Measurements from ENCODE around the gene ROCK2.
A peak's percentile ranks its signal among the peaks of the same experiment; 100 is the strongest.

ROCK2 gene

DNA sequence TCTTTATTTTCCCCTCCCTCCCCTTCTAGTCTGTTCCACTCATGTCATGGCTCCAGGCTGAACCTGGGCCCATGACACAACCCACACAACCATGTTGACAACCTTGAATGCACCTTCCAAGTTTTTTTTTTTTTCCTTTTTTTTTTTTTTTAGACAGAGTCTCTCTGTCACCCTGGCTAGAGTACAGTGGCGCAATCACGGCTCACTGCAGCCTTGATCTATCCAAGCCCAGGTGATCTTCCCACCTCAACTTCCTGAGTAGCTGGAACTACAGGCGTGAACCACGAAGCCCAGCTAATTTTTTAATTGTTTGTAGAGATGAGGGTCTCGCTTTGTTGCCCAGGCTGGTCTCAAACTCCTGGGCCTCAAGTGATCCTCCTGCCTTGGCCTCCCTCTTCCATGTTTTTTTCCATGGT lies 21.9 kb upstream of the ROCK2 start:
- no peak for DNase-seq

- no peak for DNase-seq
Observed at GRCh38 chr2:11365096-11365879, 20.9 kb upstream of the ROCK2 start.

DNA sequence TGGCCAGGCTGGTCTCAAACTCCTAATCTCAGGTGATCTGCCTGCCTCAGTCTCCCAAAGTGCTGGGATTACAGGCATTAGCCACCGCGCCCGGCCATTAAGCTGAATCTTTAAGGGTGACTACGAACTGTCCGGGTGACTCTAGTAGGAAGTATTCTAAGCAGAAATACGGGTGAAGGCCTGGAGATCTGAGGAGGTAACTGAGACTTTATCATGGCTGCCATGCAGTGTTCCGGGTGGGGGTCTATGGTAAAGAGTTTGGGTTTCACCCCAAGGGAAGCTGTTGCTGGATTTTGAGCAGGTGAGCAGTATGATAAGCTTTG lies 20.1 kb upstream of the ROCK2 start:
- no peak for DNase-seq

GRCh38 chr2:11363868-11364564 lies 19.6 kb upstream of the ROCK2 start:
- no peak for DNase-seq

DNA sequence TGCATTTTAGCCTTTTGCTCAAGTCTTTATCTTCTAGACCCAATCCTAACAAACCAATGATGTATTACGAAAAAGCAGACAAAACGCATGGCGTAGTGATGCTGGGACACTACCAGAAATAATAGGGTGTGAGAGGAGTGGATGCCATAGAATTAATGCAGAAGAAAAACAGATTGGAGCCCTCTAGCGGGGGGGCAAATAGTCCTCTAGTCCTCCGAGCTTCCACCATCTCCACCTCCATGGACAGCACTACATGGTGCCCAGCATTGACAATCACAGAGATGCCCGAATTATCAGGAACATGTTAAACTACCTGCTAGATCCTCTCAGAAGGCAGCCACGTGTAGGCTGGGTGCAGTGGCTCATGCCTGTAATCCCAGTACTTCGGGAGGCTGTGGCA lies 15.4 kb upstream of the ROCK2 start:
- DNase-seq: no peak

DNA sequence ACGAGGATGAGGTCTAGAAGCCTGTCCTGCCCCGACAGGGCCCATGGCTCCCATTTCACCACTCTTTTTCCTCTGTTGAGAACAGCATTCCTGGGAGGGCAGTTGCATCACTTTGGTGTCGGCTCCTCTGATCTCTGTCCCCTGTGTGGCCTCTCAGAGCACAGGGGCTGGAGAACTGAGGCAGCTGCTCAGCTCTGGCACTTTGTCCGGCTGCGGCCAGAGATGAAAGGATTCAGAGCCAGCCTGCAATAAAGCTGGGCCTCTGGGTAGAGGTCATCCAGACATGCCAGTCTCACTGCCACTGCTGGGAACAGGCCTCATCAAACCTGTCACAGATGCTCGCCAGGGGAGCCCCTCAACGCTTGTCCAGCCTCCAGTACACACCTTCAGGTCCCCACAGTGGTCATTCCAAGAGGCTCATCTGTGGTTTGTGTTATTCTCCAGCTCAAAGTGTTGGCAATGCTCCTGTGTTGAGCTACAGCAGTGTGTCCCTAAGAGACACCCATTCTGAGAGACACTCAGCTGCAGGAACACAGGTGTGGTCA lies 13.1 kb upstream of the ROCK2 start:
- no peak for DNase-seq

DNA sequence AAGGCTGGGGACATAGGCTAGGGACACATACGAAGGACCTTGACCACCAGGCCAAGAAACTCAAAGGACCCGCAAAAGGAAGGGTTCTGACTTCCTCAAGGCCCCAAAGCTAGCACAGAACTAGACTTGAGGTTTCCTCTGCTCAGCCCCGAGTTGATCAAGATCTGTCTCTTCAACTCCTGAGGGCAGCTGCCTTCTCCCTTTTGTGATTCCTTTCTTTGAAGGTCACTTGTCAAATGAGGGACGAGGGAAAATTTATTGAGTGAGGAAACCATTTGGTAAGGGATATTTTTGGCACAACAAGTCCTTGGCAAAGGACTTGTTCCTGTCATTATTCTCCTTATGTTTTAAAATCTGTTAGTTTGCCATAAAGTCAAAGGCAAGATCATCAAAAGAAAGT lies 12.3 kb upstream of the ROCK2 start:
- no peak for DNase-seq

DNA sequence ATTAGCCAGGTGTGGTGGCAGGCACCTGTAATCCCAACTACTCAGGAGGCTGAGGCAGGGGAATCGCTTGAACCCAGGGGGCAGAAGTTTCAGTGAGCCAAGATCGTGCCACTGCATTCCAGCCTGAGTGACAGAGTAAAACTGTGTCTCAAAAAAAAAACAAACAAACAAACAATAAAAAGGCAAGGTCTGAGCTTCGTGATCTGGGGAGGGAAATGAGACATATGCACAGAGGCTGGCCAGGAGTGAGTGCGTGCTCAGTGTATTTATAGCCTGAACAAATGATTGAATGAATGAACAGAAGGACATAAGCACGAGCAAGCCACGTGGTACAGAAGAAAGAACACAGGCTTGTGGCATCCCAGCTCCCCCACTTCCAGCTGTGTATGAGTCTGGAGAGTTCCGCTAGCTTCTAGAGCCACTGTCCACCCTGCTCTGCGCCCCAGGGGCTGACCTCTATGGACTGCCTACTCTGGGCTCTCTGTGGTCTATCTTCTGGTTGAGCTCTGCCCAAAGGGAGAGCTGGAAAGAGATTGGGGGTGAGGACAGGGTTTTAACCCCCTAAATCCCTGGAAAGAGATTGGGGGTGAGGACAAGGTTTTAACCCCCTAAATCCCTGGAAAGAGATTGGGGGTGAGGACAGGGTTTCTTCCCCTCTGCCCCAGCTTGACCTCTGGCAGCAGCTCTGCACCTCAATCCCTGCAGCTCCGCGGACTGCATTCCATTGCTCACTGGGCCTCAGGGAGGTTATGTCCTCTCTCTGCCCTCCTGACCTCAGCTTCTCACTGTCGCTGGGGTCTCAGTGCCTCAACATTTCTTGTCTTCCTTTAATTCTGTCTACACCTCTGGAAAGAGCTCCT lies 11.0 kb upstream of the ROCK2 start:
- no peak for DNase-seq

GRCh38 chr2:11354363-11355154 lies 10.1 kb upstream of the ROCK2 start:
- DNase-seq: no peak

- no peak for DNase-seq
Observed at GRCh38 chr2:11352781-11353537, 8.5 kb upstream of the ROCK2 start.

- DNase-seq: no peak
Observed at GRCh38 chr2:11348209-11348749, 3.8 kb upstream of the ROCK2 start.

- DNase-seq: no peak
Observed at GRCh38 chr2:11347403-11347959, 3.0 kb upstream of the ROCK2 start.

- DNase-seq: no peak
Observed at GRCh38 chr2:11346023-11346482, 1.6 kb upstream of the ROCK2 start.

GRCh38 chr2:11344956-11345677 lies 681 bp upstream of the ROCK2 start:
- no peak for DNase-seq

DNA sequence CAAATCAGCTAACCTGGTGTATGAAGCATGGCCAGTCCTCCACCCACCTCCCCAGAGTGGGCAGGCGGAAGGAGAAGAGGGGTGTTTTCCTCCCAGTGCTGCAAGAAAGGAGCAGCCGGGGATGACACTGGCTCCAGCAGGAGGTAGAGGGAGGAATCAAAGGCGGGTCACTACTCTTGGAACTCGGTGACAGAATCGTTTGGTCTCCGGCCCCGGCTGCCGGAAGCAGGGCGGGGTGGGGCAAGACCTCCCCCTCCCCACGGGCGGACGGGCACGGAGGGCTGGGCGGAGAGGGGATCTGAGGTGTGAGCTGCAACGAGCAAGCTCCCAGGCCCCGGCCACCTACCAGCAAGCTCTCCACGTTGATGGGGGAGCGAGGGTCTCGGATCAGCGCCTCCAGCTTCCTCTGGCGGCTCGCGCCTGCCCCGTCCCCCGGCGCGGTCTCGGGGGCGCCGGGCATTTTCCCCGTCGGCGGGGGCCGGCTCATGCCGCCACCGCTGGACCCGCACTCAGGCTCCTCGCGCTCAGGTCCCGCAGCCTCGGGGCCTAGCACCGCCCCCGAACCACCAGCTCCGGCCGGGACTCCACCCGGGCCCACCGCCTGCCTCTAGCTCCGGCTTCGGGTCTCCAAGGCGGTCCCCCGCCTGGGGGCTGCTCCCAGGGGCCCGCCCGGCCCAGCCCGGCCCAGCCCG lies 640 bp downstream of the ROCK2 start:
- DNase-seq: peak; percentile 12

DNA sequence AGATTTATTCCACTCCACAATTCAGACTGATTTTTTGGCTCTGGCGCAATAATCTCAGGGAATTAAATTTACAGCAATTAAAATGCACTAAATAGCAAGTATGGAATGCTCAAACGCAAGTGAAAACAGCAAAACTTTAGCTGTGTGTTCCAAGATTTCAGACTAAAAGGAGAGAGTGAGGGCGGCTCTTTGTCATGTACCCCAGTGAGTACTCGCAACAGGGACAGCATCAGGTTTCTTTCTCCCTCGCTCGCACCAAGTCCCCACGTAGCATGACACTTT lies 1.1 kb downstream of the ROCK2 start:
- no peak for DNase-seq

DNA sequence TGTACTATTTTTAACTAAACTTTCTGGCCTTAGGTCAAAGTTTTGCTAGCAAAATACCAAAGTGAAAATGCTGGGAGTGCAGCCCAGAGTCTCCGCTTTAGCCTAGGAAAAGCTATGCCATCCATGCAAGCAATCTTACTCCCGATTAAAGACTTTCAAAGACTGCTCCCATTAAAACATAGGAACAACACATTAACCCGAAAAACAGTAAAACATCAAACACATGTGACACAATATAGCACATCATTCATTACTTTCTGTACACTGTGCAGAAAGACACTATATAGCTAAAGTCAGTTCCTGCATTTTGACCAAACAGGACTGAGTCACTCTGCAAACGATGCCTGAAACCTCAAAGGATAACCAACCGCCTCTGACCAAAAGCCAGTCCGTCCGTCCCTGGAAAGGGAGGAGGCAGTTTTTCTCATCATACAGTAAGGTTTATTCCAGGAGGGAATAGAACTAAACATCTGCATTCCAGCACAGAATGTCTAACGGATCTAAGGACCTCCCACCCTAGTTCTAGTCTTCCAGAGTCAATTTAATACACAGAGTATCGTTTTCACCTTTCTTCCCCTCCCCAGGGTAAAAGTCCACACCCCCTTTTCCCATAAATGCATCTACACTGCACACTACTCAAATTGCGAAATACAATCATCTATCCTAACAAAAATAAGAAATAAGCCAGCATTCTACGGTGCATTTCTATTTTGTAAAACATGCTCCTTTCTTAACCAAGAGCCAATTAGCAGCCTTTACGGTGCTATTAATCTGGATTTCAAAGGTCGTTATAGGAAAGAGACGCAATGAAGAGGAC lies 1.7 kb downstream of the ROCK2 start:
- no peak for DNase-seq

- no peak for DNase-seq
Observed at GRCh38 chr2:11340717-11341116, 3.7 kb downstream of the ROCK2 start.

DNA sequence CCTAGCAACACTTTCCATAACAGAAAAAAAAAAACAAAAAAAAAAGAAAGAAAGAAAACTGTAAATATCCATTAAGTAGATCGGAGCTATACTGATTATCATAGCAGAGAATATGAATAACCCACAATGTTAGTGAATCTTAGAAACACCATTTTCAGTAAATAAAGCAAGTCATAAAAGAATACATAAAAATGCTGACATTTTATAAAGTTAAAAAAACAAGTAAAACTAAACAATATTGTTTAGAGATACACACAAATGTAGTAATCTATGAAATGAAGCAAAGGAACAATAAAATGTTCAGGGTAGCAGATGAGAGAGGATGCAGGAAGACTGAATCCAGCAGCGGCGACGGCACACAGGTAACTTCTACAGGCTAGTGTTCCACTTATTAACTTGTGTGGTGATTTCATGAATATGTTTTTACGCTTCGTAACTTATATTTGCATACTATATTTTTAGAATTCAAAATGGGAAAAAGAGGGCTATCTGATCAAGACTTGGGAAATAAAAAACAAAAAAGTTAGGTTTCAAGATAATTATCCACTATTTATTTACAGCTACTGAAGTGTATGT lies 4.8 kb downstream of the ROCK2 start:
- no peak for DNase-seq

All from activated effector memory CD4-positive, alpha-beta T cell treated with Interleukin-2 at 50 U/mL for 16 hours (primary cell).